HG02623 (cell line): ENCODE data around the gene TKT.
"Not testable (repeated sequence)": the region's sequence is repeated elsewhere in the genome, so short reads cannot be mapped to it uniquely, and the experiment has no call there.

Source experiments
- ATAC-seq: cut with Tn5 transposase; IDR thresholded peaks from one replicate; pipeline ENCODE4 v1.9.1; 2021; ENCODE audit warnings: moderate library complexity; ENCODE audit not compliant: unreplicated experiment

TKT gene

GRCh38 chr3:53255775-53256703 is at the start of gene TKT:
Gene TKT (minus strand): TSS chr3:53256022. CDS start chr3:53255942, 80 bp downstream.
- ATAC-seq = peak; percentile 56

- no peak for ATAC-seq
Observed at GRCh38 chr3:53303957-53304356, 48.1 kb upstream of the TKT start.

GRCh38 chr3:53303549-53303948 is 47.7 kb upstream of the TKT start:
- no peak for ATAC-seq

- no peak for ATAC-seq
Observed at GRCh38 chr3:53300826-53301225, 45.0 kb upstream of the TKT start.

GRCh38 chr3:53299611-53300023 is 43.8 kb upstream of the TKT start:
- ATAC-seq = not testable (repeated sequence)

- no peak for ATAC-seq
Observed at GRCh38 chr3:53295410-53295809, 39.6 kb upstream of the TKT start.

- ATAC-seq = no peak
Observed at GRCh38 chr3:53293867-53294266, 38.0 kb upstream of the TKT start.

GRCh38 chr3:53288214-53288613 is 32.4 kb upstream of the TKT start:
- ATAC-seq = no peak

GRCh38 chr3:53287131-53287629 is 31.4 kb upstream of the TKT start:
- ATAC-seq = no peak

- no peak for ATAC-seq
Observed at GRCh38 chr3:53286727-53287126, 30.9 kb upstream of the TKT start.

- ATAC-seq = no peak
Observed at GRCh38 chr3:53282581-53282980, 26.8 kb upstream of the TKT start.

- ATAC-seq = no peak
Observed at GRCh38 chr3:53278667-53279066, 22.8 kb upstream of the TKT start.

- no peak for ATAC-seq
Observed at GRCh38 chr3:53274938-53275605, 19.2 kb upstream of the TKT start.

GRCh38 chr3:53273146-53273670 is 17.4 kb upstream of the TKT start:
- no peak for ATAC-seq

GRCh38 chr3:53269888-53270880 is 14.4 kb upstream of the TKT start:
- ATAC-seq = no peak

GRCh38 chr3:53269193-53269592 is 13.4 kb upstream of the TKT start:
- not testable (repeated sequence) for ATAC-seq

GRCh38 chr3:53267766-53268165 is 11.9 kb upstream of the TKT start:
- no peak for ATAC-seq

GRCh38 chr3:53264718-53265117 is 8.9 kb upstream of the TKT start:
- no peak for ATAC-seq

- ATAC-seq = no peak
Observed at GRCh38 chr3:53263907-53264306, 8.1 kb upstream of the TKT start.

GRCh38 chr3:53261712-53262111 is 5.9 kb upstream of the TKT start:
- ATAC-seq = no peak
